ENCODE measurements around the gene ELMOD1.

ELMOD1 gene

DNA sequence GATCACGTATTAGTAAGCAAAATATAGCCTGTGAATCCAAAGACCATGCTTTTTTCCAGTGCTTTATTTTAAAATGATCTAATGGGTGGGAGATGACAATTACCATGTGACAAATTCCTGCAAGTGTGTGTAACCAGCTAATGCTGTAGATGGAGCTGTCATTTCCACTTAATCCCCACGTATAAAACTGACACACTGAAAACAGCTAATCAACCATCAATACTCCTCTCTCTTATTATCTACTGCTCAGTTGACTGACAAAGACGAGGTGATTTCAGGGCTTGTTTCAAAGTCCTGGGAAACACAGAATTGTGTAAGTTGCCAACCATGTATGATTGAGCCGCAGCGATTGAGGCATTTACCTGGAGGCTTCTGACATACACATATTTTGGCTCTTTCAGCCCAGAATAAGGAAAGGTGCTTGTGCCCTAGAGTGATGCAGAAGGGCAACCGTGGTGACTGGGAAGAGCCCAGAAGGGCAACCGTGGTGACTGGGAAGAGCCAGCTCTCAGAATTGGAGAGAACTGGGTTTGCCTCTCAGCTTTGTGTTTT is 111.2 kb downstream of the ELMOD1 start:
- no peak for DNase-seq (ENCODE audit: low spot score)
- in situ Hi-C loops (cut with MboI; ENCODE audit: low pct_unique_long_range_greater_than_20kb, low sequenced_read_pairs, unreplicated experiment) = no loop called here
- TF ChIP-seq, protein P1, sequence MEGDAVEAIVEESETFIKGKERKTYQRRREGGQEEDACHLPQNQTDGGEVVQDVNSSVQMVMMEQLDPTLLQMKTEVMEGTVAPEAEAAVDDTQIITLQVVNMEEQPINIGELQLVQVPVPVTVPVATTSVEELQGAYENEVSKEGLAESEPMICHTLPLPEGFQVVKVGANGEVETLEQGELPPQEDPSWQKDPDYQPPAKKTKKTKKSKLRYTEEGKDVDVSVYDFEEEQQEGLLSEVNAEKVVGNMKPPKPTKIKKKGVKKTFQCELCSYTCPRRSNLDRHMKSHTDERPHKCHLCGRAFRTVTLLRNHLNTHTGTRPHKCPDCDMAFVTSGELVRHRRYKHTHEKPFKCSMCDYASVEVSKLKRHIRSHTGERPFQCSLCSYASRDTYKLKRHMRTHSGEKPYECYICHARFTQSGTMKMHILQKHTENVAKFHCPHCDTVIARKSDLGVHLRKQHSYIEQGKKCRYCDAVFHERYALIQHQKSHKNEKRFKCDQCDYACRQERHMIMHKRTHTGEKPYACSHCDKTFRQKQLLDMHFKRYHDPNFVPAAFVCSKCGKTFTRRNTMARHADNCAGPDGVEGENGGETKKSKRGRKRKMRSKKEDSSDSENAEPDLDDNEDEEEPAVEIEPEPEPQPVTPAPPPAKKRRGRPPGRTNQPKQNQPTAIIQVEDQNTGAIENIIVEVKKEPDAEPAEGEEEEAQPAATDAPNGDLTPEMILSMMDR (IDR thresholded peaks at IDR 0.05; ENCODE audit: extremely low read depth, insufficient read depth, missing control alignments) = no peak

DNA sequence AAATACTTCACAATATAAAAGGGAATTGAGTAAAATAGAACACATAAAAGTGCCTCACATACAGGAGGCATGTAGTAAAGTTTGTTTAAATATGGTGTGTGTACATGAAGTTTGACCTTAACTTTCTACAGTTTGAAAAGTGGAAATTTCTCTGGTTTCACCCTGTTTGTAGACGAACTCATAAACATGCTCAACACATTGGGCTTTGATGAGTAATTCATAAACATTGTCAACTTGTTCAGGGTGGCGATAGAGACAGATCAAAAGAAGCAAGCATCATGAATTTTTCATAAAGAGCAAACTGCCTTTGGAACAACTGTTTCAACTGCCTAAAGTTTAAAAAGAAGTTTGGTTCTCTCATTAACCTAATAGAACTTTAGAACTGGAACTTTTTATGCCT is 111.8 kb downstream of the ELMOD1 start:
- in situ Hi-C loops (cut with MboI; ENCODE audit: low pct_unique_long_range_greater_than_20kb, low sequenced_read_pairs, unreplicated experiment) = no loop called here
- TF ChIP-seq, protein P1 (IDR thresholded peaks at IDR 0.05; ENCODE audit: extremely low read depth, insufficient read depth, missing control alignments) = no peak
- DNase-seq (ENCODE audit: low spot score) = no peak

DNA sequence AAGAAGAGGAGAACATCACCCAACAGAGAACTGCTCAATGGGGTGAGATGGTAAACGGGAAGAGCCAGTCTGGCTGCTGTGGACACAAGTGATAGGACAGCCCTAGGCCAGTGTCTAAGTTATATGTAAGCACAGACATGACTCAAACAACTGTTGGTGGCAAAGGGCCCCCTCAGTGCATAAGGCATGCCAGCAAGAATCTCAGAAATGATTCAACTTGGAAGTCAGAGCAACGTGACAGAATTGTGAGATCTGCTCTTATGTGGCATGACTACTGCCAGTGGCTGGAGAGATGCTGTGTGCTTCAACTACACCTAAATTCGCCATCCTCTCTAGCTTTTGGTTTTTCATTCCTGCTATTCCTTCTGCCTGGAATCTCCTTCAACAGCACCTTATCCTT is 113.5 kb downstream of the ELMOD1 start:
- TF ChIP-seq, protein P1 (IDR thresholded peaks at IDR 0.05; ENCODE audit: extremely low read depth, insufficient read depth, missing control alignments) = no peak
- in situ Hi-C loops (cut with MboI; ENCODE audit: low pct_unique_long_range_greater_than_20kb, low sequenced_read_pairs, unreplicated experiment) = no loop called here
- DNase-seq (ENCODE audit: low spot score) = no peak

DNA sequence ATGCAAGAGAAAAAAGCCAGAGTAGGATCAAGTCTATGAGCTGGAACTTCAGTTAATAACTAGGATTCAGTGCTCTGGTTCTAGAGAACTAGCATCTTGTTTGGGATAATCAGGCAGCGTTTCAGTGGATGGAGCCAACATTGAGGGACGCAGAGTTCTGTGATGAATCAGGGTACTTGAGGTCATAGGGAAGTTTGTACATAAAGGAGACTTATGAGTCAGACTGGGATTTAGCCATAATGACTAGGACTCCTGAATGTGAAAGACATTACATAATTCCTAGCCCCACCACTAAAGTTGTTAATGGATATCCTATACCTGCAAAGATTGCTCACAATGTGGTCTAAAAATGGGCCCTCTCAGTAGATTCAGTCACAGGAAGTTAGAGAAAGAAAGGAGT is 114.1 kb downstream of the ELMOD1 start:
- DNase-seq (ENCODE audit: low spot score) = no peak
- in situ Hi-C loops (cut with MboI; ENCODE audit: low pct_unique_long_range_greater_than_20kb, low sequenced_read_pairs, unreplicated experiment) = no loop called here
- TF ChIP-seq, protein P1 (IDR thresholded peaks at IDR 0.05; ENCODE audit: extremely low read depth, insufficient read depth, missing control alignments) = no peak

DNA sequence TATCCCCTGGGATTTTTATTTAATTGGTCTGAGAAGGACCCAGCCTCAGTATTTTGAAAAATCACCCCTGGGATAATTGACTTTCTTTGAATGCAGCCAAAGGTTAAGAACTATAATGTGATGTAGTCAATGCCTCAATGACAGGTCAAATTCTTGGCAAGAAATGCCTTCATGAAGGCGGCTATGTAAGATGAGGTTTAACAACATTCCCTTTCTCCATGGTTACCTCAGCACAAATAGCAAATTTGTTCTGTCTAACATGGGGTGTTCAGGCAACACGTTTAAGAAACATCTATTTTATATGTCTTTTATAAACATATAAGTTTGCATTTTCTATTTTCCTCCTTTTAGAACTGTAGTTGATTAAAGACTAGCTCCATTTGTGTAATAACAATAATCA is 115.6 kb downstream of the ELMOD1 start:
- in situ Hi-C loops (cut with MboI; ENCODE audit: low pct_unique_long_range_greater_than_20kb, low sequenced_read_pairs, unreplicated experiment) = no loop called here
- DNase-seq (ENCODE audit: low spot score) = no peak
- TF ChIP-seq, protein P1 (IDR thresholded peaks at IDR 0.05; ENCODE audit: extremely low read depth, insufficient read depth, missing control alignments) = no peak

DNA sequence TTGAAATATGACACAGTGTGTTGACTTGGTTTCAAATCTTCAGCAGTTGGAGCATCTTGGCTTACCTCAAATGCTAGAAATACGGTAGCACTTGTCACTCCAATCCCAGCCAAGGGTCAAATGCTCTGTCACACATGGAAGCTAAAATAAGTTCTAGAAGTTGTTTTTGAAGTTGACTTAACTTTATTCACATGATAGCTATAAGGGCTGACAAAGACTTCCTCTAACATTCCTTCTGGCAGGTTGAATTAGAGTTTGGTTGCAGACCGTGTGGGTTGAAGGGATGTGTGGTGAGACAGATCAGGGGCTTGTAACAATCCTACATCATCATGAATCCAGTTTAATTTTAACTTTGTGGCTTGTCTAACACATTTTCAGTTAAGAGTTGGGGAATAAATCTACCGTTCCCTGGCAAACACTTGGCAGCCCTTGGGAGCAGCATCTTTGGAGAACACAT is 116.3 kb downstream of the ELMOD1 start:
- in situ Hi-C loops (cut with MboI; ENCODE audit: low pct_unique_long_range_greater_than_20kb, low sequenced_read_pairs, unreplicated experiment) = no loop called here
- DNase-seq (ENCODE audit: low spot score) = no peak
- TF ChIP-seq, protein P1 (IDR thresholded peaks at IDR 0.05; ENCODE audit: extremely low read depth, insufficient read depth, missing control alignments) = no peak

DNA sequence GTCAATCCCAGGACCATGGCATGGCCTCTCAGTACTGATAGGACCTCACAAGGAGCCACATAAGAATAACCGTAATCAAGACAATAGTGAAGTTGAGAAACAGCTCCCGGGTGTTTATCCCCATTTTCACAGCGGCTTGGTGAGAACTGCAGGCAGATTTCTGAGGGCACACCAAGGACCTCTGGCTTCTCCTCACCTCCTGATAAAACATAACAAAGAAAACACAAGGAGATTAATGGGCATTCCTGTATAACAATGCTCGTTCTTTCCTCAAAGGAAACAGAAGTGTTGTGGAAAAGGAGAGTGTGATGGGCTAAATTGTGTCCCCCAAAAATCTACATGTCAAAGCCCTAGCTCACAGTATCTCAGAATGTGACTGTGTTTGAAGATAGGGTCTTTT is 116.9 kb downstream of the ELMOD1 start:
- TF ChIP-seq, protein P1 (IDR thresholded peaks at IDR 0.05; ENCODE audit: extremely low read depth, insufficient read depth, missing control alignments) = no peak
- in situ Hi-C loops (cut with MboI; ENCODE audit: low pct_unique_long_range_greater_than_20kb, low sequenced_read_pairs, unreplicated experiment) = no loop called here
- no peak for DNase-seq (ENCODE audit: low spot score)

Data from GM13977 (cell line).